Testis (tissue), 3 donors: ENCODE results near the gene MED13. TPM values are rescaled to one million over a fixed set of nuclear protein-coding genes. Genes with fewer than 3 reads are reported as not detected.

Experiments
- DNase-seq: peaks from one replicate; pipeline ENCODE4 v3.0.0-alpha.2; 2019
- H3K27ac ChIP-seq, 2 donors: fragments of 200-600 bp; sonication (generic); one replicate each; pipeline ENCODE4 v1.5.1; 2019
- H3K27me3 ChIP-seq: fragments of 200-600 bp; sonication (generic); one replicate; pipeline ENCODE4 v1.5.1; 2019
- H3K36me3 ChIP-seq: fragments of 200-600 bp; sonication (generic); one replicate; pipeline ENCODE4 v1.5.1; 2017; ENCODE audit warnings: low read depth; ENCODE audit errors: missing control alignments
- H3K4me1 ChIP-seq: fragments of 200-600 bp; sonication (generic); one replicate; pipeline ENCODE4 v1.5.1; 2019
- H3K4me3 ChIP-seq, 2 donors: fragments of 200-600 bp; sonication (generic); one replicate each; pipeline ENCODE4 v1.5.1; 2017 to 2019
- H3K9me3 ChIP-seq: fragments of 200-600 bp; sonication (generic); one replicate; pipeline ENCODE4 v1.5.1; 2017
- CTCF ChIP-seq, 3 experiments: fragments of 450-650 bp in 2 of 3; fragments of 200-600 bp in 1 of 3; sonication (generic) in 1 of 3; IDR thresholded peaks; one replicate each; pipeline ENCODE4 v1.5.1; 2016 to 2019; ENCODE audit warnings: antibody characterized with exemption in 3 of 3, mild to moderate bottlenecking in 2 of 3, moderate library complexity in 1 of 3
- POLR2A ChIP-seq: fragments of 450-650 bp; IDR thresholded peaks from one replicate; pipeline ENCODE4 v1.6.1; 2017; ENCODE audit warnings: antibody characterized with exemption, mild to moderate bottlenecking, moderate library complexity
- WGBS, 2 donors: methylation state at CpG; one replicate each; pipeline ENCODE4 v1.1.5; 2018; 5-methylcytosine and 5-hydroxymethylcytosine counted together
- intact Hi-C: fragments of 100-400 bp; cut with DNase I; formaldehyde crosslinking; loops from one replicate; pipeline ENCODE4 v1.15.1; 2023; ENCODE audit warnings: low total_unique reads
- polyA plus RNA-seq: library from polyadenylated mRNA; stranded (reverse); fragments of 350-450 nt; fragmentation: Illumina TruSeq; extraction: RNeasy Lipid Tissue Mini Kit (QIAGEN cat#74804); gene quantifications from one replicate; pipeline ENCODE4 v1.2.3, GENCODE V29; 2014; ENCODE audit warnings: low read depth, low replicate concordance; ENCODE audit not compliant: insufficient read depth
- total RNA-seq, 2 donors: library from RNA; depleted of rRNA; stranded (reverse); fragments of >200 nt; gene quantifications; one replicate each; pipeline ENCODE4 v1.2.3, GENCODE V29; 2016

MED13 gene
- total and polyA plus RNA-seq, 3 donors from 2014 or later: 44.0 to 145 (median 98.7) TPM

DNA sequence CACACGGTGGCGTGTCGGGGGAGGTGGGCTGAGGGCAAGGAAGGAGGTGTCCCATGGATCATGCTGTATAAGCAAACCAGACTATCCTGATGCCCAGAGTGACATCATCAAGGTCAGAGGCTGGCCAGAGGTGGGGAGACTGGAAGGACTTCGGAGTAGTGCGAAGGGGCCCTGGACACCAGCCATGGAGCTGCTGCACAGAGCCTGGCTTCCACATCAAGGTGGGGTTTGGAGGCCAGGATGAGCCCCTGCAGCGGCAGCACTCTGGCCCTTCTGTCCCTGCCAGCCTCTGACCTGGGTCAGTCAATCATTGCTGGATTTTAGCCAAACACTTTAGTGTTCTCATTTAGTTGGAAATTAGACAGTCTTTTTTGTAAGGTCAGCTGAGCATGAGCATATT lies 34.8 kb downstream of the MED13 start:
- TF ChIP-seq POLR2A (no peak), CTCF (IDR thresholded peaks at IDR 0.05) (no peak)
- no peaks in the 10 kb centered on the region for H3K4me1 ChIP-seq
- no peak overlapping the region for H3K4me3 ChIP-seq
- H3K27me3 ChIP-seq: no peaks in the 10 kb centered on the region
- no peak overlapping the region for H3K27ac ChIP-seq
- DNase-seq: no peak
- WGBS, 2 donors: 95% methylated on average over 6 of the region's 6 CpGs
- no peaks in the 10 kb centered on the region for H3K9me3 ChIP-seq
- H3K36me3 ChIP-seq: no peaks in the 10 kb centered on the region
- intact Hi-C loops: no loop called here

- no peak for TF ChIP-seq CTCF (IDR thresholded peaks at IDR 0.05)
- H3K4me3 ChIP-seq: no peak overlapping the region
- no peak for DNase-seq
- intact Hi-C loops: no loop called here
- no peaks in the 10 kb centered on the region for H3K4me1 ChIP-seq
- no peaks in the 10 kb centered on the region for H3K27me3 ChIP-seq
- no peak overlapping the region for H3K27ac ChIP-seq
- 90 to 91% methylated on average over 2 of the region's 2 CpGs for WGBS, 2 donors
- H3K36me3 ChIP-seq: no peaks in the 10 kb centered on the region
- H3K9me3 ChIP-seq: no peaks in the 10 kb centered on the region
Observed at GRCh38 chr17:62024866-62025265, 40.2 kb downstream of the MED13 start.

GRCh38 chr17:62017912-62018311 lies 47.2 kb downstream of the MED13 start:
- H3K27me3 ChIP-seq: no peaks in the 10 kb centered on the region
- no peak for DNase-seq
- H3K4me3 ChIP-seq: no peak overlapping the region
- no peaks in the 10 kb centered on the region for H3K36me3 ChIP-seq
- no peak overlapping the region for H3K27ac ChIP-seq
- no peaks in the 10 kb centered on the region for H3K9me3 ChIP-seq
- intact Hi-C loops: no loop called here
- H3K4me1 ChIP-seq: no peaks in the 10 kb centered on the region
- TF ChIP-seq POLR2A (no peak), CTCF (IDR thresholded peaks at IDR 0.05) (no peak)

DNA sequence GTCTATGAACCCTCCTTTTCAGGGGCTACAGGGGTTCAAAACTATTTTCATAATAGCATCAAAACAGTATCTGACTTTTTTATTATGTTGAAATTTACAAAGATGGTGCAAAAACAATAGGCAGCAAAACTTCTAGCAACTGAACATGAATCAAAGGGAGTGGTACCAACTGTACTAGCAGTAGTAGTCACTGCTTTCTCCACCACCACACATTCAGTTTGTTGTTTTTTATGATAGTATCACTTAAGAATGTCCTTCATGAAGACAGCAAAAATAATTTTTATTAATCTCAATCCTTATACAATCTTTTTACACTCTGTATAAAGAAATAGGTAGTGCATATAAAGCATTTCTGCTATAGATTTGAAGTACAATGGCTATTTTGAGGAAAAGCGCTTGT lies 47.6 kb downstream of the MED13 start:
- intact Hi-C loops: no loop called here
- Histone ChIP-seq H3K9me3 (no peaks in the 10 kb centered on the region), H3K4me3 (no peak overlapping the region), H3K36me3 (no peaks in the 10 kb centered on the region), H3K27me3 (no peaks in the 10 kb centered on the region), H3K4me1 (no peaks in the 10 kb centered on the region), H3K27ac (no peak overlapping the region)
- DNase-seq: no peak
- TF ChIP-seq POLR2A: no peak
- no peak for TF ChIP-seq CTCF (IDR thresholded peaks at IDR 0.05)
- 88 to 96% methylated on average over 1 of the region's 1 CpG for WGBS, 2 donors

GRCh38 chr17:62014526-62014925 lies 50.6 kb downstream of the MED13 start:
- WGBS, 2 donors: 88 to 96% methylated on average over 1 of the region's 1 CpG
- H3K4me3 ChIP-seq: no peak overlapping the region
- TF ChIP-seq CTCF (IDR thresholded peaks at IDR 0.05) (no peak), POLR2A (no peak)
- intact Hi-C loops: no loop called here
- H3K27ac ChIP-seq: no peak overlapping the region
- no peaks in the 10 kb centered on the region for H3K9me3 ChIP-seq
- no peak for DNase-seq
- no peaks in the 10 kb centered on the region for H3K27me3 ChIP-seq
- no peaks in the 10 kb centered on the region for H3K36me3 ChIP-seq
- H3K4me1 ChIP-seq: no peaks in the 10 kb centered on the region
